Measurements from ENCODE around the gene PGRMC2.

PGRMC2 gene

GRCh38 chr4:128286474-128287058 is 1.0 kb downstream of the PGRMC2 start:
- DNase-seq = peak; percentile 65
- Histone ChIP-seq H3K23ac (ENCODE audit: low read length in 2 of 2) (no peak overlapping the region), H2AK5ac (ENCODE audit: low read length, severe bottlenecking) (peak overlapping the region; percentile 72), H3K27me3 (ENCODE audit: control insufficient read depth in 1 of 2, insufficient read depth in 1 of 2, low read length in 2 of 2) (no peaks in the 10 kb centered on the region), H3K79me1 (replicated peaks; ENCODE audit: low read length, poor library complexity, severe bottlenecking) (peaks cover 1% of the 10 kb centered on the region), H4K8ac (ENCODE audit: low read length) (no peak overlapping the region), H3K4ac (ENCODE audit: low read depth in 1 of 2, low read length in 2 of 2) (no peak overlapping the region), H2BK12ac (ENCODE audit: low read length in 2 of 2) (no peak overlapping the region), H3K4me1 (ENCODE audit: control insufficient read depth, insufficient read depth, low read depth, low read length) (peaks cover 4% of the 10 kb centered on the region), H3K9me3 (ENCODE audit: control insufficient read depth, low read length) (no peaks in the 10 kb centered on the region), H2BK15ac (ENCODE audit: low read depth, poor library complexity, severe bottlenecking) (no peak overlapping the region), H3K27ac (ENCODE audit: low read length, poor library complexity, severe bottlenecking) (peak overlapping the region; percentile 97), H3K18ac (ENCODE audit: low read depth in 1 of 2, low read length in 2 of 2) (no peak overlapping the region), H3K4me2 (ENCODE audit: low read length, poor library complexity, severe bottlenecking) (peak overlapping the region; percentile 26), H3K9ac (ENCODE audit: low read length) (peak overlapping the region; percentile 91), H2BK120ac (ENCODE audit: low read depth, low read length) (peak overlapping the region; percentile 94), H3K36me3 (ENCODE audit: control insufficient read depth in 1 of 2, insufficient read depth in 2 of 2, low read depth in 1 of 2, low read length in 2 of 2) (peaks cover 0 to 11% of the 10 kb centered on the region in 2 experiments), H3K14ac (ENCODE audit: low read length in 2 of 2) (no peak overlapping the region), H2BK5ac (ENCODE audit: low read depth, low read length, poor library complexity, severe bottlenecking) (peak overlapping the region; percentile 77), H2AFZ (ENCODE audit: low read depth, low read length) (no peak overlapping the region), H4K91ac (ENCODE audit: low read length) (no peak overlapping the region), H3K4me3 (ENCODE audit: insufficient read depth in 1 of 2, low read depth in 1 of 2, low read length in 2 of 2) (peak overlapping the region; percentile 38 to 92)
- 0% methylated on average over 11 of the region's 11 CpGs for WGBS

- H3K36me3 ChIP-seq (ENCODE audit: control insufficient read depth in 1 of 2, insufficient read depth in 2 of 2, low read depth in 1 of 2, low read length in 2 of 2) = peaks cover 0 to 11% of the 10 kb centered on the region in 2 experiments
- H2BK15ac ChIP-seq (ENCODE audit: low read depth, poor library complexity, severe bottlenecking) = no peak overlapping the region
- H3K9ac ChIP-seq (ENCODE audit: low read length) = peak overlapping the region; percentile 91
- peaks cover 1% of the 10 kb centered on the region for H3K79me1 ChIP-seq (replicated peaks; ENCODE audit: low read length, poor library complexity, severe bottlenecking)
- H3K9me3 ChIP-seq (ENCODE audit: control insufficient read depth, low read length) = no peaks in the 10 kb centered on the region
- peak overlapping the region; percentile 72 for H3K27ac ChIP-seq (ENCODE audit: low read length, poor library complexity, severe bottlenecking)
- no peak overlapping the region for H4K8ac ChIP-seq (ENCODE audit: low read length)
- no peak overlapping the region for H2BK120ac ChIP-seq (ENCODE audit: low read depth, low read length)
- H3K23ac ChIP-seq (ENCODE audit: low read length in 2 of 2) = no peak overlapping the region
- H3K4me3 ChIP-seq (ENCODE audit: insufficient read depth in 1 of 2, low read depth in 1 of 2, low read length in 2 of 2) = peak overlapping the region; percentile 51 to 92
- peak overlapping the region; percentile 58 for H3K4me2 ChIP-seq (ENCODE audit: low read length, poor library complexity, severe bottlenecking)
- WGBS = 91% methylated on average over 15 of the region's 18 CpGs
- H3K4ac ChIP-seq (ENCODE audit: low read depth in 1 of 2, low read length in 2 of 2) = peak overlapping the region in 1 of 2 experiments; percentile 6
- H3K27me3 ChIP-seq (ENCODE audit: control insufficient read depth in 1 of 2, insufficient read depth in 1 of 2, low read length in 2 of 2) = no peaks in the 10 kb centered on the region
- peak overlapping the region in 1 of 2 experiments; percentile 2 for H3K18ac ChIP-seq (ENCODE audit: low read depth in 1 of 2, low read length in 2 of 2)
- peak overlapping the region; percentile 8 for H2BK5ac ChIP-seq (ENCODE audit: low read depth, low read length, poor library complexity, severe bottlenecking)
- H3K14ac ChIP-seq (ENCODE audit: low read length in 2 of 2) = no peak overlapping the region
- H2AFZ ChIP-seq (ENCODE audit: low read depth, low read length) = no peak overlapping the region
- no peak overlapping the region for H2AK5ac ChIP-seq (ENCODE audit: low read length, severe bottlenecking)
- H3K4me1 ChIP-seq (ENCODE audit: control insufficient read depth, insufficient read depth, low read depth, low read length) = peaks cover 4% of the 10 kb centered on the region
- no peak overlapping the region for H2BK12ac ChIP-seq (ENCODE audit: low read length in 2 of 2)
- H4K91ac ChIP-seq (ENCODE audit: low read length) = no peak overlapping the region
- no peak for DNase-seq
These were observed 2.3 kb downstream of the PGRMC2 start for GRCh38 chr4:128285085-128285997.

- H2AFZ ChIP-seq (ENCODE audit: low read depth, low read length) = no peak overlapping the region
- no peak overlapping the region for H3K4me2 ChIP-seq (ENCODE audit: low read length, poor library complexity, severe bottlenecking)
- peaks cover 0 to 11% of the 10 kb centered on the region in 2 experiments for H3K36me3 ChIP-seq (ENCODE audit: control insufficient read depth in 1 of 2, insufficient read depth in 2 of 2, low read depth in 1 of 2, low read length in 2 of 2)
- no peak for DNase-seq
- H3K27ac ChIP-seq (ENCODE audit: low read length, poor library complexity, severe bottlenecking) = no peak overlapping the region
- H2AK5ac ChIP-seq (ENCODE audit: low read length, severe bottlenecking) = no peak overlapping the region
- H3K4me1 ChIP-seq (ENCODE audit: control insufficient read depth, insufficient read depth, low read depth, low read length) = peaks cover 3% of the 10 kb centered on the region
- H2BK15ac ChIP-seq (ENCODE audit: low read depth, poor library complexity, severe bottlenecking) = no peak overlapping the region
- no peak overlapping the region for H2BK5ac ChIP-seq (ENCODE audit: low read depth, low read length, poor library complexity, severe bottlenecking)
- H3K79me1 ChIP-seq (replicated peaks; ENCODE audit: low read length, poor library complexity, severe bottlenecking) = no peaks in the 10 kb centered on the region
- no peak overlapping the region for H3K23ac ChIP-seq (ENCODE audit: low read length in 2 of 2)
- H3K14ac ChIP-seq (ENCODE audit: low read length in 2 of 2) = no peak overlapping the region
- no peaks in the 10 kb centered on the region for H3K9me3 ChIP-seq (ENCODE audit: control insufficient read depth, low read length)
- H4K91ac ChIP-seq (ENCODE audit: low read length) = no peak overlapping the region
- H2BK12ac ChIP-seq (ENCODE audit: low read length in 2 of 2) = no peak overlapping the region
- H4K8ac ChIP-seq (ENCODE audit: low read length) = no peak overlapping the region
- no peak overlapping the region for H3K4ac ChIP-seq (ENCODE audit: low read depth in 1 of 2, low read length in 2 of 2)
- no peaks in the 10 kb centered on the region for H3K27me3 ChIP-seq (ENCODE audit: control insufficient read depth in 1 of 2, insufficient read depth in 1 of 2, low read length in 2 of 2)
- no peak overlapping the region for H2BK120ac ChIP-seq (ENCODE audit: low read depth, low read length)
- peak overlapping the region; percentile 91 for H3K9ac ChIP-seq (ENCODE audit: low read length)
- peak overlapping the region in 1 of 2 experiments; percentile 92 for H3K4me3 ChIP-seq (ENCODE audit: insufficient read depth in 1 of 2, low read depth in 1 of 2, low read length in 2 of 2)
- no peak overlapping the region for H3K18ac ChIP-seq (ENCODE audit: low read depth in 1 of 2, low read length in 2 of 2)
- no CpG with 5 or more reads among the region's 1 CpG for WGBS
These were observed 3.3 kb downstream of the PGRMC2 start for GRCh38 chr4:128284317-128284716.

GRCh38 chr4:128283071-128283470 is 4.5 kb downstream of the PGRMC2 start:
- Histone ChIP-seq H3K4me2 (ENCODE audit: low read length, poor library complexity, severe bottlenecking) (peak overlapping the region; percentile 50), H3K14ac (ENCODE audit: low read length in 2 of 2) (no peak overlapping the region), H2BK5ac (ENCODE audit: low read depth, low read length, poor library complexity, severe bottlenecking) (no peak overlapping the region), H3K18ac (ENCODE audit: low read depth in 1 of 2, low read length in 2 of 2) (no peak overlapping the region), H3K79me1 (replicated peaks; ENCODE audit: low read length, poor library complexity, severe bottlenecking) (no peaks in the 10 kb centered on the region), H2AFZ (ENCODE audit: low read depth, low read length) (no peak overlapping the region), H3K36me3 (ENCODE audit: control insufficient read depth in 1 of 2, insufficient read depth in 2 of 2, low read depth in 1 of 2, low read length in 2 of 2) (peaks cover 3 to 12% of the 10 kb centered on the region in 2 experiments), H2BK15ac (ENCODE audit: low read depth, poor library complexity, severe bottlenecking) (no peak overlapping the region), H3K27ac (ENCODE audit: low read length, poor library complexity, severe bottlenecking) (no peak overlapping the region), H3K9me3 (ENCODE audit: control insufficient read depth, low read length) (no peaks in the 10 kb centered on the region), H3K4me1 (ENCODE audit: control insufficient read depth, insufficient read depth, low read depth, low read length) (peaks cover 3% of the 10 kb centered on the region), H3K27me3 (ENCODE audit: control insufficient read depth in 1 of 2, insufficient read depth in 1 of 2, low read length in 2 of 2) (no peaks in the 10 kb centered on the region), H3K4me3 (ENCODE audit: insufficient read depth in 1 of 2, low read depth in 1 of 2, low read length in 2 of 2) (no peak overlapping the region), H3K9ac (ENCODE audit: low read length) (no peak overlapping the region), H2AK5ac (ENCODE audit: low read length, severe bottlenecking) (no peak overlapping the region), H3K4ac (ENCODE audit: low read depth in 1 of 2, low read length in 2 of 2) (no peak overlapping the region), H4K8ac (ENCODE audit: low read length) (no peak overlapping the region), H2BK120ac (ENCODE audit: low read depth, low read length) (no peak overlapping the region), H2BK12ac (ENCODE audit: low read length in 2 of 2) (no peak overlapping the region), H3K23ac (ENCODE audit: low read length in 2 of 2) (no peak overlapping the region), H4K91ac (ENCODE audit: low read length) (no peak overlapping the region)
- DNase-seq = no peak
- 100% methylated on average over 1 of the region's 2 CpGs for WGBS
